Stimulated activated CD4-positive, alpha-beta T cell treated with anti-CD3 and anti-CD28 coated beads, Interleukin-4, amount 100 ng/mL, for 24 hours (primary cell): ENCODE measurements around the gene INSR.
A peak's percentile ranks its signal among the peaks of the same experiment; 100 is the strongest.
"Not testable (repeated sequence)": the region's sequence is repeated elsewhere in the genome, so short reads cannot be mapped to it uniquely, and the experiment has no call there.

Experiments used
- DNase-seq: peaks from one replicate; pipeline ENCODE4 v3.0.0-alpha.2; 2020

INSR gene

DNA sequence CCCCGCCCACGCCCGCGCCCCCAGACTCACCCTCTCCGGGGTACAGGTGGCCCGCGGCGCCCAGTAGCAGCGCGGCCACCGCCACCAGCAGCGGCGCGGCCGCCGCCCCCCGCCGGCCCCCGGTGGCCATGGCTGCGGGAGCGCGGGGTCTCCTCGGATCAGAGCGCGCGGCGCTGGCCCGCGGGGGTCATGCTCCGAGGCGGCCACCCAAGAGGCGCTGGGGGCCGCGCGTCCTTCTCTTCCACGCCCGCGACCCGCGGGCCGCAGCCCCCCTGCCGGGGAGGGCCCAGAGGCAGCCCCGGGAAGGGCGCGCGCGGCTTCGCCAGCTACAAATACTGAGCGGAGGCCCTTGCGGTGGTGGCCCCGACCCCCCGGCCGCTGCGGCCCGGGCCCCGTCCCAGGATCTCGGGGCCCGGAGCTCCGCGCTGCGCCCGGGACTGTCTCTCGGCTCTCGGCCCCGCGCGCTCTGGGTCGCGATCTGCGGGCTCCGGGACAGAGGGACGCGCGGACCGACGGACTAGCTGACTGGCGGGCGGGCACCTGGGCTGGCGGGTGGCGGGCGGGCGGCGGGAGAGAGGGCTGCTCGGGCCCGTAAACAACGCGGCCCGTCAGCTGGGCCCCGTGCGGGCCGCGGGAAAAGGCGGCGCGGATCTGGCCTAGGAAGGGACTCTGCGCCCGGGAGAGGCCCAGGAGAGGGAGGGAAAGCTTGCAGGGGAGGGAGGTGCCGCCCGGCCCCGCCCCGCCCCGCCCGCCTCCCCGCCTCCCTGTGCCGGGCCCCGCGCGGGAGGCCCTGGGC is at the start of gene INSR:
TSS of gene INSR (minus strand) at position 653 of the 796 bp plus-strand sequence. CDS start at position 130, 523 bp downstream.
- DNase-seq: peak; percentile 56

GRCh38 chr19:7342143-7342542 is 47.9 kb upstream of the INSR start:
- DNase-seq: no peak

GRCh38 chr19:7340959-7341837 is 47.0 kb upstream of the INSR start:
- DNase-seq: peak; percentile 87

- no peak for DNase-seq
Measured at GRCh38 chr19:7337380-7338194, 43.4 kb upstream of the INSR start.

- no peak for DNase-seq
Measured at GRCh38 chr19:7336321-7336973, 42.2 kb upstream of the INSR start.

GRCh38 chr19:7333198-7334118 is 39.2 kb upstream of the INSR start:
- no peak for DNase-seq

DNA sequence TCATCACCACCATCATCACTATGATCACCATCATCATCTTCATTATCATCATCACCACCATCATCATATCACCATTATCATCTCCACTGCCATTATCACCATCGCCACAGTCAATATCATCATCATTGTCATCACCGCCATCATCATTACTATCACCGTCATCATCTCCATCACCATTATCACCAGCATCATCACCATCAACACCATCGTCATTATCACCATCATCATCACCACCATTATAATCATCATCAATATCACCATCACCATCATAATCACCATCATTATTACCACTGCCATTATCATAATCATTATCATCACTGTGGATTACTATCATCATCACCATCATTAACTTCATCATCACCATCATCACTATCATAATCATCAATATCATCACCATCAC is 37.2 kb upstream of the INSR start:
- no peak for DNase-seq

GRCh38 chr19:7328647-7329046 is 34.4 kb upstream of the INSR start:
- DNase-seq: no peak

DNA sequence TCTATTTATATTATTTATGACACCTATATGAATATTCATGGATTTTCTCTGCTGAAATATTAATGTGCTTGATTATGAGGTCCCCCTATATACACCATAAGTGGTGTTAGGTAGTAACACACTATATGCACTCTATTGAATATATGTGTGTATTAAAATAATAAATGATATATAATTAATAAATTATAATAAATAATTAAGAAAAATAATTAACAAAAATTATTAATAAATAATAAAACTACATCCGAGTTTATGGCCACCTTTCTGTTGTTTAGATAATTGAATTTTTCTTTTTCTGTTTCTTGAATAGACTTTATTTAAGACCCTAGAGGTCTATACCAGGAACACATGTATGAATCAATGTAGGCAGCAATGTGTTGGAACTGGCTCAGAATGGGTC is 33.6 kb upstream of the INSR start:
- no peak for DNase-seq

DNA sequence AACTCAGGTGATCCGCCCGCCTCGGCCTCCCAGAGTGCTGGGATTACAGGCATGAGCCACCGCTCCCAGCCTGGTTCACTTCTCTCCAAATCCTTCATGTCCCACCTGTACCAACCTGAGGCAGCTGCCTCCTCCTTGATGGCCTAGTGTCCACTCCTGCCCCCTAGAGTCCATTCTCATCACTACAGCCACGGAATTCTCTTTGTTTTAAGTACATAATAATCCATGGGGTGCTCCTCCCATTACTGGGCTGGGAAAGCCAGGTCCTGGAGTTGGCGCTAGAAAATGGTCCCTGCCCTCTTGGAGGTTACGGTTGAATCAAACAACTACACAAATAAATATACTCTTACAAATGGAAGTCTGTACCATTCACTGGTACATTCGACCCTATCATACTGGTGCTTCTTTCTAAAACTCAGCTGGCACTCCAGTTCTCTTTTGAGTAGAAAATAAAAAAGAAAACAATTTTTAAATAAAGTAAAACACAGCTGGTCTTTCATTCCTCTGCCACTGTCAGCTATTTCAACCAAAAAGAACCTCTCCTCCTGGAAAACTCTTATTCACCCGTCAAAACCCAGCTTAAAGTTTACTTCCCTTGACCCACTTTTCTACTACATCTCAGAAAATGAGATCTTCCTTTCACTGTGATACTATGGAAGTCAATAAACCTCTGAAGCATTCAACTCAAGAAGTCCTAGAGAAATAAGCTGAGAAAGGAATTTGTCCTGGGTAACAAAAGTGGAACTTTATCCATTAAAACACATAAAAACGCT is 32.1 kb upstream of the INSR start:
- DNase-seq: peak; percentile 51

DNA sequence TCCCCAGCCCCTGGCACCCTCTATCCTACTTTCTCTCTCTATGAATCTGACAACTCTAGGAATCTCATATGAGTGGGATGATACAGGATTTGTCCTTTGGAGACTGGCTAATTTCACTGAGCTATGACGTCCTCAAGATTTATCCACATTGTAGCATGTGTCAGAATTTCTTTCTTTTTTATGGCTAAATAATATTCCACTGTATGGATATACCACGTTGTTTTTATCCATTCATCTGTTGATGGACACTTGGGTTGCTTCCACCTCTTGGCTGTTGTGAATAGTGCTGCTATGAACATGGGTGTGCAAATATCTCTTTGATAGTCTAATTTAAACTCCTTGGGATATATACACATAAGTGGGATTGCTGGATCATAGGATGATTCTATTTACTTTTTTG is 24.0 kb upstream of the INSR start:
- DNase-seq: no peak

GRCh38 chr19:7312816-7313215 is 18.6 kb upstream of the INSR start:
- no peak for DNase-seq

DNA sequence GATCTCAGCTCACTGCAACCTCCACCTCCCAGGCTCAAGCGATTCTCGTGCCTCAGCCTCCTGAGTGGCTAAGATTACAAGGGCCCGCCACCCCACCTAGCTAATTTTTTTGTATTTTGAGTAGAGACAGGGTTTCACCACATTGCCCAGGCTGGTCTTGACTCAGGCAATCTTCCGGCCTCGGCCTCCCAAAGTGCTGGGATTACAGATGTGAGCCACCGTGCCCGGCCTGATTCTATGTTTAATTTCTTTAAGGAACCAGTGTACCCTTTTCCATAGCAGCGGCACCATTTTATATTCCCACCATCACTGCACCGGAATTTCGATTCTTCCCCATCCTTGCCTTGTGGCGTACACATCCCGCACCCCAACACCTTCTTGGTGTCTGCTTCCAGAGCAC is 17.7 kb upstream of the INSR start:
- no peak for DNase-seq

- DNase-seq: not testable (repeated sequence)
Measured at GRCh38 chr19:7308327-7308726, 14.1 kb upstream of the INSR start.

GRCh38 chr19:7307590-7308218 is 13.5 kb upstream of the INSR start:
- DNase-seq: no peak

DNA sequence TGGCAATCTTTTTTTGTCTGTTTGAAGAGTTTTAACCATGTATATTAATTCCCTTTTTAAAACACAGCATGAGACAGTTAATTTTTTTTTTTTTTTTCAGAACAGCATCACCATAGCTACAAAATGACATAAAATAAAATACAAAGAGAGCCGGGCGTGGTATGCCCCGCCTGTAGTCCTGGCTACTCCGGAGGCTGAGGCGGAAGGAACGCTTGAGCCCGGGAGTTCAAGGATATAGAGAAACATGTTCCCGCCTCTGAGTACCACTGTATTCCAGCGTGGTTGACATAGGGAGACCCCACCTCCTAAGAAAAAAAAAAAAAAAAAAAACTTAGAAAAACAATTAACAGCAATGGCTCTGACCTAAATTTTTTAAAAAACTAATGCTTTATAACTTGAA is 10.0 kb upstream of the INSR start:
- DNase-seq: no peak

- no peak for DNase-seq
Measured at GRCh38 chr19:7303470-7303869, 9.3 kb upstream of the INSR start.

DNA sequence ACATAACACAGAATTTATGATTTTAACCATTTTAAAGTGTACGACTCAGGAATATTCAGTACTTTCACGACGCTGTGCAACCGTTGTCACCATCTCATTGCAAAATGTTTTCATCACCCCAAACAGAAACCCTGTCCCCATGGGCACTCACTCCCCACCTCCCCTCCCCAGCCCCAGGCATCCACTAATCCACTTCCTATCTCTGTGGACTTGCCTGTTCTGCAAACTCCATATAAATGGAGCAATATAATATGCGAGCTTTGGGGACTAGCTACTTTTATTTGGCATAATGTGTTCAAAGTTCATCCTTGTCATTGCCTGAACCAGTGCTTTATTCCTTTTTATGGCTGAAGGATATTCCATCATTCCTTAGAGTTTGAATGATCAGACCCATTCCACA is 7.3 kb upstream of the INSR start:
- DNase-seq: no peak

DNA sequence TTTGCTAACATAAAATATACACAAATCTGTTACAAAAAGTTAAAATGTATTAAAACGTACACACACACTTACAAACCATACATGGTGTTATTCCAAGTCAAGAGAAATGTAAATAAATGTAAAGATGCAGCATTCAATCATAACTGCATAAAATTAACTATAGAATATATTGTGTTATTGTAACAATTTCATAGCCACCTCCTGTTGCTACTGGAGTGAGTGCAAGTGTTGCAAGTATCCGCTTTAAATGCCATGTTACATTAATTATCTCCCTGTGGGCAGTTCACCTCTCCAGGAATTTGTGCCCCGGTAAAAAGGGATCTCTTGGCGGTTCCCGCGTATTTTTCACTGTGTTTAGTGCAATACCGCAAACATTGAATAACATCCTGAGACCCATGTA is 3.5 kb upstream of the INSR start:
- DNase-seq: no peak

- no peak for DNase-seq
Measured at GRCh38 chr19:7295912-7296536, 1.8 kb upstream of the INSR start.
